Neuron (in vitro differentiated cells): ENCODE data around the gene KRT3.

Experiments used
- H2AFZ ChIP-seq: one replicate; pipeline ENCODE4 v1.6.1; 2013; ENCODE audit warnings: low read depth, mild to moderate bottlenecking, inconsistent platforms, low read length, moderate library complexity
- H3K27me3 ChIP-seq: one replicate; pipeline ENCODE4 v1.6.1; 2013; ENCODE audit warnings: low read length; ENCODE audit not compliant: insufficient read depth
- H3K36me3 ChIP-seq: one replicate; pipeline ENCODE4 v1.6.1; 2013; ENCODE audit warnings: low read length; ENCODE audit not compliant: insufficient read depth
- H3K4me1 ChIP-seq: one replicate; pipeline ENCODE4 v1.6.1; 2013; ENCODE audit warnings: low read length; ENCODE audit not compliant: insufficient read depth
- H3K4me3 ChIP-seq: 2 replicates; pipeline ENCODE4 v1.5.1; 2013; ENCODE audit warnings: mild to moderate bottlenecking, low read length, moderate library complexity
- H3K9me3 ChIP-seq: one replicate; pipeline ENCODE4 v1.6.1; 2013; ENCODE audit warnings: low read length

KRT3 gene

GRCh38 chr12:52806169-52806811, 10.4 kb upstream of the KRT3 start:
- H3K4me1 ChIP-seq = no peaks in the 10 kb centered on the region
- no peaks in the 10 kb centered on the region for H3K36me3 ChIP-seq
- no peak overlapping the region for H3K4me3 ChIP-seq
- H3K9me3 ChIP-seq = no peaks in the 10 kb centered on the region
- H3K27me3 ChIP-seq = no peaks in the 10 kb centered on the region
- H2AFZ ChIP-seq = no peak overlapping the region

GRCh38 chr12:52805739-52806138, 9.8 kb upstream of the KRT3 start:
- H3K4me1 ChIP-seq = no peaks in the 10 kb centered on the region

GRCh38 chr12:52805000-52805399, 9.1 kb upstream of the KRT3 start:
- Histone ChIP-seq H3K9me3 (no peaks in the 10 kb centered on the region), H2AFZ (no peak overlapping the region), H3K36me3 (no peaks in the 10 kb centered on the region), H3K27me3 (no peaks in the 10 kb centered on the region), H3K4me3 (no peak overlapping the region), H3K4me1 (no peaks in the 10 kb centered on the region)

More at GRCh38 chr12:52805739-52806138, 9.8 kb upstream of the KRT3 start:
- Histone ChIP-seq H2AFZ (no peak overlapping the region), H3K4me3 (no peak overlapping the region), H3K9me3 (no peaks in the 10 kb centered on the region), H3K36me3 (no peaks in the 10 kb centered on the region), H3K27me3 (no peaks in the 10 kb centered on the region)

- Histone ChIP-seq H3K36me3 (no peaks in the 10 kb centered on the region), H3K4me3 (no peak overlapping the region), H3K9me3 (no peaks in the 10 kb centered on the region), H3K27me3 (no peaks in the 10 kb centered on the region), H3K4me1 (no peaks in the 10 kb centered on the region), H2AFZ (no peak overlapping the region)
These were observed 6.5 kb upstream of the KRT3 start for GRCh38 chr12:52802442-52802841.

- Histone ChIP-seq H3K4me3 (no peak overlapping the region), H3K27me3 (no peaks in the 10 kb centered on the region)
These were observed 5.9 kb upstream of the KRT3 start for GRCh38 chr12:52801773-52802172.

GRCh38 chr12:52800259-52800917, 4.5 kb upstream of the KRT3 start:
- H3K9me3 ChIP-seq = no peaks in the 10 kb centered on the region
- H3K36me3 ChIP-seq = no peaks in the 10 kb centered on the region
- H2AFZ ChIP-seq = no peak overlapping the region
- no peak overlapping the region for H3K4me3 ChIP-seq
- no peaks in the 10 kb centered on the region for H3K27me3 ChIP-seq
- H3K4me1 ChIP-seq = no peaks in the 10 kb centered on the region

More at GRCh38 chr12:52801773-52802172, 5.9 kb upstream of the KRT3 start:
- Histone ChIP-seq H3K36me3 (no peaks in the 10 kb centered on the region), H3K4me1 (no peaks in the 10 kb centered on the region), H2AFZ (no peak overlapping the region), H3K9me3 (no peaks in the 10 kb centered on the region)

GRCh38 chr12:52799505-52800211, 3.7 kb upstream of the KRT3 start:
- Histone ChIP-seq H3K36me3 (no peaks in the 10 kb centered on the region), H3K9me3 (no peaks in the 10 kb centered on the region), H2AFZ (no peak overlapping the region), H3K4me1 (no peaks in the 10 kb centered on the region), H3K27me3 (no peaks in the 10 kb centered on the region), H3K4me3 (no peak overlapping the region)

GRCh38 chr12:52798671-52799504, 3.0 kb upstream of the KRT3 start:
- Histone ChIP-seq H3K4me3 (no peak overlapping the region), H3K27me3 (no peaks in the 10 kb centered on the region), H2AFZ (no peak overlapping the region), H3K36me3 (no peaks in the 10 kb centered on the region), H3K9me3 (no peaks in the 10 kb centered on the region), H3K4me1 (no peaks in the 10 kb centered on the region)

GRCh38 chr12:52798003-52798670, 2.2 kb upstream of the KRT3 start:
- H3K36me3 ChIP-seq = no peaks in the 10 kb centered on the region
- no peaks in the 10 kb centered on the region for H3K27me3 ChIP-seq
- no peak overlapping the region for H3K4me3 ChIP-seq
- no peaks in the 10 kb centered on the region for H3K4me1 ChIP-seq
- H3K9me3 ChIP-seq = no peaks in the 10 kb centered on the region
- H2AFZ ChIP-seq = no peak overlapping the region

- no peaks in the 10 kb centered on the region for H3K9me3 ChIP-seq
- no peak overlapping the region for H3K4me3 ChIP-seq
- H3K4me1 ChIP-seq = no peaks in the 10 kb centered on the region
- no peaks in the 10 kb centered on the region for H3K27me3 ChIP-seq
- H3K36me3 ChIP-seq = no peaks in the 10 kb centered on the region
- H2AFZ ChIP-seq = no peak overlapping the region
These were observed 1.6 kb upstream of the KRT3 start for GRCh38 chr12:52797529-52797894.

- Histone ChIP-seq H2AFZ (no peak overlapping the region), H3K9me3 (no peaks in the 10 kb centered on the region), H3K4me3 (no peak overlapping the region), H3K36me3 (no peaks in the 10 kb centered on the region), H3K4me1 (no peaks in the 10 kb centered on the region), H3K27me3 (no peaks in the 10 kb centered on the region)
These were observed 1.1 kb upstream of the KRT3 start for GRCh38 chr12:52796839-52797528.

GRCh38 chr12:52796429-52796794, 495 bp upstream of the KRT3 start:
- Histone ChIP-seq H3K4me3 (no peak overlapping the region), H2AFZ (no peak overlapping the region), H3K4me1 (no peaks in the 10 kb centered on the region), H3K9me3 (no peaks in the 10 kb centered on the region), H3K27me3 (no peaks in the 10 kb centered on the region), H3K36me3 (no peaks in the 10 kb centered on the region)
